ENCODE data around the gene GAMT.

DNA sequence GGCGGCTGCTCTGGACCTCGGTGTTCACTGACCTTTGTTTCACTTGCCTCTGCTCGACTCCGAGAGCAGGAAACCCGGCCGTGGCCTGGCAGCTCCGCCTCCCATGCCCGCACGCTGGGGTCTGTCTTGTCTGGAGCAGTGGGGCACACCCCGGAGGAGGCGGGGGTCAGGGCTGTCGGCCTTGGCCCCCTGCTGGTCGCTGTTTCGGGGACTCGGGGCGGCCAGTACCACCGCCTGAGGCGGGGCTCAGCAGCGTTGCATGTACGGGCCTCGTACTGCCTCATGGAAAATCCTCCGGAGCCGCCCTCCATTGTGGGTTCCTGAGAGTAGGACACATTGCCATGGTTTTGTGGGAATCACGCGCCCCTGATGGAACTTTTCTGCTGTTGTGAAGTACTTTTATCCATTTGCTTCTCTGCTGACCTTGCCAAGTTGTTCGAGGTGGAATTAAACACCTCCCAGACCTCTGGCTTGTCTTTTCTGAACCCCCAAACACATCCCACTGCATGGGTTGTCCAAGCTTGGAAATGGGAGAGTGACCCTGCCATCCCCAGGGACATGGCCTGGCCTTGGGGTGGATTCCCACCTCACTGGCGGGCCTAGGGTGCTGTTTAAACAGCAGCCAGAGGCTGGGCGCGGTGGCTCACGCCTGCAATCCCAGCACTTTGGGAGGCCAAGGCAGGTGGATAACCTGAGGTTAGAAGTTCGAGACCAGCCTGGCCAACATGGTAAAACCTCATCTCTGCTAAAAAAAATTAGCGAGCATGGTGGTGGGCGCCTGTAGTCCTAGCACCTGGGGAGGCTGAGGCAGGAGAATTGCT is 23.2 kb downstream of the GAMT start:
- TF ChIP-seq POLR2A (IDR thresholded peaks at IDR 0.05) (no peak), EP300 (IDR thresholded peaks at IDR 0.05) (no peak)
- TF ChIP-seq, protein P1, sequence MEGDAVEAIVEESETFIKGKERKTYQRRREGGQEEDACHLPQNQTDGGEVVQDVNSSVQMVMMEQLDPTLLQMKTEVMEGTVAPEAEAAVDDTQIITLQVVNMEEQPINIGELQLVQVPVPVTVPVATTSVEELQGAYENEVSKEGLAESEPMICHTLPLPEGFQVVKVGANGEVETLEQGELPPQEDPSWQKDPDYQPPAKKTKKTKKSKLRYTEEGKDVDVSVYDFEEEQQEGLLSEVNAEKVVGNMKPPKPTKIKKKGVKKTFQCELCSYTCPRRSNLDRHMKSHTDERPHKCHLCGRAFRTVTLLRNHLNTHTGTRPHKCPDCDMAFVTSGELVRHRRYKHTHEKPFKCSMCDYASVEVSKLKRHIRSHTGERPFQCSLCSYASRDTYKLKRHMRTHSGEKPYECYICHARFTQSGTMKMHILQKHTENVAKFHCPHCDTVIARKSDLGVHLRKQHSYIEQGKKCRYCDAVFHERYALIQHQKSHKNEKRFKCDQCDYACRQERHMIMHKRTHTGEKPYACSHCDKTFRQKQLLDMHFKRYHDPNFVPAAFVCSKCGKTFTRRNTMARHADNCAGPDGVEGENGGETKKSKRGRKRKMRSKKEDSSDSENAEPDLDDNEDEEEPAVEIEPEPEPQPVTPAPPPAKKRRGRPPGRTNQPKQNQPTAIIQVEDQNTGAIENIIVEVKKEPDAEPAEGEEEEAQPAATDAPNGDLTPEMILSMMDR (IDR thresholded peaks at IDR 0.05) = peak in 1 of 5 experiments; percentile 20
